H9 (cell line): ENCODE measurements around the gene ZNF768. TPM values are rescaled to one million over a fixed set of nuclear protein-coding genes. Genes with fewer than 3 reads are reported as not detected.

Experiments used
- DNase-seq: peaks from one replicate; pipeline ENCODE4 v3.0.0-alpha.2; 2017
- H2AFZ ChIP-seq: one replicate; pipeline ENCODE4 v1.6.1; 2013; ENCODE audit warnings: mild to moderate bottlenecking, low read length, control low read depth, moderate library complexity
- H2AK5ac ChIP-seq: 2 replicates; pipeline ENCODE4 v1.6.1; 2013; ENCODE audit warnings: low read length, control low read depth, mixed read lengths; ENCODE audit not compliant: insufficient read length
- H2BK120ac ChIP-seq: one replicate; pipeline ENCODE4 v1.6.1; 2013; ENCODE audit warnings: low read depth, mild to moderate bottlenecking, low read length, control low read depth, inconsistent platforms; ENCODE audit not compliant: poor library complexity, severe bottlenecking
- H2BK12ac ChIP-seq: 2 replicates; pipeline ENCODE4 v1.6.1; 2013; ENCODE audit warnings: low read length, control low read depth, mixed read lengths, low read depth; ENCODE audit not compliant: insufficient read length
- H2BK15ac ChIP-seq: 2 replicates; pipeline ENCODE4 v1.6.1; 2013; ENCODE audit warnings: low read depth, low read length, control low read depth
- H2BK20ac ChIP-seq: one replicate; pipeline ENCODE4 v1.6.1; 2013; ENCODE audit warnings: low read depth, mild to moderate bottlenecking, low read length, control low read depth, inconsistent platforms; ENCODE audit not compliant: poor library complexity, severe bottlenecking
- H2BK5ac ChIP-seq: 2 replicates; pipeline ENCODE4 v1.6.1; 2013; ENCODE audit warnings: low read length, control low read depth, mixed read lengths; ENCODE audit not compliant: insufficient read length
- H3K14ac ChIP-seq: 2 replicates; pipeline ENCODE4 v1.6.1; 2013; ENCODE audit warnings: low read length, control low read depth; ENCODE audit not compliant: insufficient read depth
- H3K18ac ChIP-seq: 2 replicates; pipeline ENCODE4 v1.6.1; 2013; ENCODE audit warnings: low read depth, mild to moderate bottlenecking, mixed read lengths, low read length, control low read depth; ENCODE audit not compliant: insufficient read length
- H3K23ac ChIP-seq: 2 replicates; pipeline ENCODE4 v1.6.1; 2013; ENCODE audit warnings: low read length, control low read depth, mixed read lengths, low read depth; ENCODE audit not compliant: insufficient read length
- H3K23me2 ChIP-seq: 2 replicates; pipeline ENCODE4 v1.6.1; 2013; ENCODE audit warnings: low read depth, mild to moderate bottlenecking, mixed read lengths, low read length, control low read depth; ENCODE audit not compliant: insufficient read length, poor library complexity, severe bottlenecking
- H3K27ac ChIP-seq: 2 replicates; pipeline ENCODE4 v1.5.1; 2013; ENCODE audit warnings: low read length, control low read depth, mixed read lengths, low read depth; ENCODE audit not compliant: insufficient read length
- H3K27me3 ChIP-seq: 2 replicates; pipeline ENCODE4 v1.6.1; 2013; ENCODE audit warnings: low read length, control low read depth, inconsistent platforms; ENCODE audit not compliant: insufficient read depth
- H3K4ac ChIP-seq: 2 replicates; pipeline ENCODE4 v1.6.1; 2013; ENCODE audit warnings: low read depth, mild to moderate bottlenecking, control low read depth, inconsistent platforms, low read length, moderate library complexity
- H3K4me1 ChIP-seq: 2 replicates; pipeline ENCODE4 v1.6.1; 2013; ENCODE audit warnings: low read length, control low read depth, inconsistent platforms; ENCODE audit not compliant: insufficient read depth
- H3K4me2 ChIP-seq: 2 replicates; pipeline ENCODE4 v1.6.1; 2013; ENCODE audit warnings: low read length, control low read depth, mixed read lengths; ENCODE audit not compliant: insufficient read length, insufficient read depth
- H3K56ac ChIP-seq: 2 replicates; pipeline ENCODE4 v1.6.1; 2013; ENCODE audit warnings: low read depth, mild to moderate bottlenecking, mixed read lengths, low read length, control low read depth; ENCODE audit not compliant: insufficient read length
- H3K79me1 ChIP-seq: 2 replicates; pipeline ENCODE4 v1.6.1; 2013; ENCODE audit warnings: low read depth, mild to moderate bottlenecking, moderate library complexity, low read length, control low read depth, inconsistent platforms; ENCODE audit not compliant: insufficient read depth, poor library complexity, severe bottlenecking
- H3K79me2 ChIP-seq: 2 replicates; pipeline ENCODE4 v1.6.1; 2013; ENCODE audit warnings: low read length, control low read depth, inconsistent platforms; ENCODE audit not compliant: insufficient read depth
- H3K9ac ChIP-seq: 2 replicates; pipeline ENCODE4 v1.6.1; 2013; ENCODE audit warnings: low read length, control low read depth, mixed read lengths; ENCODE audit not compliant: insufficient read length; ENCODE audit errors: extremely low read depth
- H3K9me3 ChIP-seq: one replicate; pipeline ENCODE4 v1.6.1; 2013; ENCODE audit warnings: low read depth, low read length, inconsistent platforms; ENCODE audit not compliant: control insufficient read depth
- H3T11ph ChIP-seq: one replicate; pipeline ENCODE4 v1.6.1; 2013; ENCODE audit warnings: mild to moderate bottlenecking, low read length, control low read depth, inconsistent platforms
- H4K20me1 ChIP-seq: one replicate; pipeline ENCODE4 v1.6.1; 2013; ENCODE audit not compliant: control insufficient read depth, insufficient read length, insufficient read depth
- H4K5ac ChIP-seq: 2 replicates; pipeline ENCODE4 v1.6.1; 2013; ENCODE audit warnings: low read depth, mild to moderate bottlenecking, mixed read lengths, low read length, control low read depth; ENCODE audit not compliant: insufficient read length
- H4K8ac ChIP-seq: replicated peaks from 2 replicates; pipeline ENCODE4 v1.6.1; 2013; ENCODE audit warnings: low read length, control low read depth, mixed read lengths, low read depth; ENCODE audit not compliant: insufficient read length
- H4K91ac ChIP-seq: 2 replicates; pipeline ENCODE4 v1.6.1; 2013; ENCODE audit warnings: low read depth, mild to moderate bottlenecking, moderate library complexity, mixed read lengths, low read length, control low read depth; ENCODE audit not compliant: insufficient read length
- H3K27ac Mint-ChIP-seq, 3 experiments: 2 replicates in 2 of 3; 3 replicates in 1 of 3; pipeline ENCODE4 v1.8.0; 2020 to 2021; ENCODE audit warnings: mixed read lengths in 3 of 3, mild to moderate bottlenecking in 1 of 3, moderate library complexity in 1 of 3
- H3K27me3 Mint-ChIP-seq: 2 replicates; pipeline ENCODE4 v1.8.0; 2021; ENCODE audit warnings: low read depth, mild to moderate bottlenecking, moderate library complexity, mixed read lengths
- H3K36me3 Mint-ChIP-seq, 3 experiments: 2 replicates in 2 of 3; 3 replicates in 1 of 3; pipeline ENCODE4 v1.8.0; 2020 to 2021; ENCODE audit warnings: low read depth in 3 of 3, mixed read lengths in 3 of 3; ENCODE audit not compliant: insufficient read depth in 1 of 3
- H3K4me1 Mint-ChIP-seq, 2 experiments: 2 replicates each; pipeline ENCODE4 v1.8.0; 2020; ENCODE audit warnings: mixed read lengths in 2 of 2
- H3K4me3 Mint-ChIP-seq, 2 experiments: 2 replicates in 1 of 2; 3 replicates in 1 of 2; pipeline ENCODE4 v1.8.0; 2020 to 2021; ENCODE audit warnings: mild to moderate bottlenecking in 2 of 2, mixed read lengths in 2 of 2, moderate library complexity in 1 of 2
- H3K9me3 Mint-ChIP-seq, 2 experiments: 2 replicates in 1 of 2; 3 replicates in 1 of 2; pipeline ENCODE4 v1.8.0; 2020; ENCODE audit warnings: mild to moderate bottlenecking in 2 of 2, mixed read lengths in 2 of 2, moderate library complexity in 1 of 2
- CTCF ChIP-seq: fragments of 200-600 bp; sonication (generic); conservative IDR thresholded peaks from 3 replicates; pipeline ENCODE4 v1.8.0; 2021; ENCODE audit warnings: antibody characterized with exemption, mild to moderate bottlenecking
- WGBS: extraction: QIAGEN DNeasy Blood & Tissue Kit; methylation state at CpG from one replicate; pipeline ENCODE4 v1.1.7; 2013; ENCODE audit warnings: missing lambda C conversion rate, low lambda C conversion rate, mixed read lengths; ENCODE audit not compliant: insufficient read length; ENCODE audit errors: extremely low coverage; 5-methylcytosine and 5-hydroxymethylcytosine counted together
- total RNA-seq: library from RNA; stranded (reverse); gene quantifications from 2 replicates; pipeline ENCODE4 v1.2.1, GENCODE V29; 2021

The ZNF768 gene
- total RNA-seq, 1 experiment from 2014 or later, result 40.0 TPM

- Histone ChIP-seq H4K91ac (no peak overlapping the region), H3K23ac (no peak overlapping the region), H2BK5ac (no peak overlapping the region), H2AK5ac (no peak overlapping the region), H2BK12ac (no peak overlapping the region), H2BK120ac (no peak overlapping the region), H3K27ac (peak overlapping the region; percentile 65), H3K18ac (peak overlapping the region; percentile 94), H3K9ac (peak overlapping the region; percentile 70), H2BK15ac (no peak overlapping the region), H4K5ac (no peak overlapping the region), H2BK20ac (no peak overlapping the region), H3K23me2 (peaks cover 15% of the 10 kb centered on the region), H3T11ph (no peak overlapping the region), H3K4me2 (peak overlapping the region; percentile 83), H3K79me1 (no peaks in the 10 kb centered on the region), H4K8ac (no peak overlapping the region), H3K14ac (peak overlapping the region; percentile 93), H3K4ac (no peak overlapping the region), H2AFZ (no peak overlapping the region), H3K56ac (no peak overlapping the region), H3K4me1 (peaks cover 2% of the 10 kb centered on the region; the same call in 1 of the 2 replicates), H4K20me1 (no peaks in the 10 kb centered on the region), H3K9me3 (no peaks in the 10 kb centered on the region), H3K79me2 (no peaks in the 10 kb centered on the region), H3K27me3 (no peaks in the 10 kb centered on the region)
- no peak; the same call in 1 of the 3 replicates for TF ChIP-seq CTCF
- Mint-ChIP-seq H3K27ac (peak overlapping the region; percentile 88 to 92 (median 90); a peak in 5 of 7 replicates), H3K36me3 (peaks cover 2 to 31% (median 21%) of the 10 kb centered on the region in 3 experiments; a peak in 5 of 7 replicates), H3K27me3 (no peaks in the 10 kb centered on the region), H3K4me3 (peak overlapping the region; percentile 74 to 84), H3K4me1 (peaks cover 16% of the 10 kb centered on the region in 2 experiments), H3K9me3 (no peaks in the 10 kb centered on the region)
- DNase-seq, result peak; percentile 99
- no CpG with 5 or more reads among the region's 79 CpGs for WGBS
These were observed 663 bp upstream of the ZNF768 start for GRCh38 chr16:30526823-30527634.
